ENCODE measurements around the gene PNISR.

The PNISR gene

DNA sequence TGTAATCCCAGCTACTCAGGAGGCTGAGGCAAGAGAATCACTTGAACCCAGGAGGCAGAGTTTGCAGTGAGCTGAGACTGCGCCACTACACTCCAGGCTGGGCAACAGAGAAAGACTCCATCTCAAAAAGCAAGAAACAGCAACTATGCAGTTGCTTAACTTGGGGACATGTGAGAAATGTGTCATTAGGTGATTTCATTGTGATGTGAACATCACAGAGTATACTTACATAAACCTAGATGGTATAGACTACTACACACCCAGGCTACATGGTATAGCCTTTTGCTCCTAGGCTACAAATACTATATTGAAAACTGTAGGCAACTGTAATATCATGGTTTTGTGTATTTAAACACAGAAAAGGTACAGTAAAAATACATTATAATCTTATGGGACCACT is 27.8 kb downstream of the PNISR start:
- DNase-seq: no peak

DNA sequence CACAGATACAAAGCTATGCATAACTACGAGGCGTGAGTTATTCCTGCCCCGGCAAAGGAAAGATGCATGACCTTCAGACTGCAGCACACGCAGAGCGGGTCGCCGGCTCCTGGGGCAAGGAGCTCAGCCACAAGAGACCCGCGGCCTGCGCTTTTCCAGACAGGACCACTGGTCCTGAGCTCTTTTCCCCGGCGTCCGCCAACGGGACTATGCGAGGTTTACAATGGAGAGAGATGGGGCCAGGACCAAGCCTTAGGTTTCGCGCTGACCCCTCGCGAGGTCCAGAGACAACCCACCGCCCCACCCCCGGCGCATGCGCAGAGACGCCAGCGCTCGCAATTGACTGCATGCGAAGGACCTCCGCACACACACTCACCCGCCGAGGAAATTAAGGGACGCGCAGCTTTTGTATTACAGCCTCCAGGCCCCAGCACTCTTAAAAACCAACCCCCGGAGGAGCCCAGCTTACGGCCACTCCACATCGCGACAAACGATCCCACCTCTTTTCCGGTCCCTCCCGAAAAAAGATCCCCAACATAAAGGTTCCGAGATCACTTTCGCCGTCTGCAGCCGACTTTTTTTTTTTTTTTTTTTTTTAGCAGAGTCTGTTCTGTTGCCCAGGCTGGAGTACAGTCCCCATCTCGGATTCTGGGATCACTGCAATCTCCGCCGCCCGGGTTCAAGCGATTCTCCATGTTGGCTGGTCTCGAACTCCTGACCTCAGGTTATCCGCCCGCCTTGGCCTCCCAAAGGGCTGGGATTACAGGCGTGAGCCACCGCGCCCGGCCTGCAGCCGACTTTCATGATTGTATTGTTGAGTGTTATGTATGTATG is 31.2 kb downstream of the PNISR start, which contains the start of gene COQ3:
Gene COQ3 (minus strand): TSS at position 498 of the 834 bp plus-strand sequence. CDS start 16 bp downstream, at position 482.
- DNase-seq: peak; percentile 74 to 87

DNA sequence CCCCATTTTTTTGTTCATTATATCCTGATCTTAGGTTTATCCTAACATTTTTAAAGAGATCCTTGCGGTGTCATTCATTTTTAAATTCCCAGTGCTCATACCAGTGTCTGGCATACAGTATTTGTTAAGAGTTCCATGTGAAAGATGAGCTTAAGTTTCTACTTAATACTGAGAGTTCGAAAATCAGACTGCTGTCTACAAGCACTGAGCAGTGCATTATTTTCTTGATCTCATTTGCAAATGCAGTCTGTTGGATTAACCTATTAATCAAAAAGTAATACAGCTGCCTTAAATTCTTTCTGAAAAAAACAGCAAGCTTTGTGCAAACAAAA is 31.8 kb downstream of the PNISR start:
- no peak for DNase-seq

DNA sequence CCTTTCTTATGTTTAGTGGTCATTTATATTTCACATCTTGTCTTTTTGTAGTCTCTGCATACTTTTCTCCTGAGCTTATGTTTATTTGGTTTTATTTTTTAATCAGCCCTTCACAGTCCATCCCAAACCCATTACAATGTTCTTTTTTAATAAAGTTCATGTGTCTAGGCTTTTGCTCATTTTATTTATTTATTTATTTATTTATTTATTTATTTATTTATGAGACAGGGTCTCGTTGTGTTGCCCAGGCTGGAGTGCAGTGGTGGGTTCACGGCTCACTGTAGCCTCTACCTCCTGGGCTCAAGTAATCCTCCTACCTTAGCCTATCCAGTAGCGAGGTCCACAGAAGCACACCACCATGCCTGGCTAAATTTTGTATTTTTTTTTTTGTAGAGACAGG is 34.2 kb downstream of the PNISR start:
- DNase-seq: no peak

DNA sequence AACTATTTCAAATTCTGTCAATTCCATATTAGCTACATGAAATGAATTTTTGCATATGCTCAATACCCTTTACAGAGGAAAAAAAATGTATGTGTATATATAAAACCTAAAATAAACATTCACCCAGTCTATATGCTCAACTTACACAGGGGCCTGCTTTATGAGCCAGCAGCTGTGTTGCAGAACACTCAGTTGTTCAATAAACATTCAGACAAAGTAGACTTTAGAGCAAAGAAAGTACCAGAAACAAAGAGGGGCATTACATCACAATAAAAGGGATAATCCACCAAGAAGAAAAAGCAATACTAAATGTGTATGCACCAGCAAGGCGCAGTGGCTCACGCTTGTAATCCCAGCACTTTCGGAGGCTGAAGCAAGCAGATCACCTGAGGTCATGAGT is 40.6 kb downstream of the PNISR start:
- DNase-seq: no peak

DNA sequence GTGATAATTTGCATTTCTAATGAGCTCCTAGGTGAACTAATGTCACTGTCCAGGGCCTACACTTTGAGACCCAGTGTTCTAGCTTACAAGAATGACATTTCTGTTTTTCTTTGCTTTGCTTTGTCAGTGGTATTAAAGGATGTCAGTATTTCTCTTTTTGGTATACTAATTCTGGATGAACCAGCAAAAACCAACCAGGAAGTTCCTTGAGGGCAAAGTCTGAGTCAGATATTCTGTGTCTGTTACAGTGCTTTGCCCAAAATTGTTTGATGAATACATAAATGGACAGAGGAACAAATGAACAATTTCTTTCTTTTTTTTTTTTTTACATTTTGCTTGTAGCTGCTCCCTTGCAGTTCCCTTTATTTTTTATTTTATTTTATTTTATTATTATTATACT is 46.5 kb downstream of the PNISR start:
- no peak for DNase-seq

DNA sequence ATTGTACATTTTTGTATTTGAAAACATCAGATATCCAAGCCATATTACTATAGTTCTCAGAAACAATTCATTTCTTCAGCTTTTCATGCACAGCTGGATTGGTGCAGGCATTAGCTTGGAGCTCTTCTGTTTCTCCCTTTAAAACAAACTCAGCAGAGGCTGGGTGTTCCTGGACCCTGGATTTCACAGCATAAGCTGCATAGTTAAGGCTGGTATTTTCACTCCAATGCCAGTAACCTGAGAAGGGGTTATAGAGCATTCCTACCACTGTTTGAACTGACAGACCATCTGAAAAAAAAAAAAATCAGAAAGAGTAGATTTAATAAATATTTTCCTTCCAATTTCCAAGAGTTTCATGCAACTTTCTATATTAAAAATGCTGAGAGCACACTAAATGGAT is 55.6 kb downstream of the PNISR start:
- DNase-seq: no peak

DNA sequence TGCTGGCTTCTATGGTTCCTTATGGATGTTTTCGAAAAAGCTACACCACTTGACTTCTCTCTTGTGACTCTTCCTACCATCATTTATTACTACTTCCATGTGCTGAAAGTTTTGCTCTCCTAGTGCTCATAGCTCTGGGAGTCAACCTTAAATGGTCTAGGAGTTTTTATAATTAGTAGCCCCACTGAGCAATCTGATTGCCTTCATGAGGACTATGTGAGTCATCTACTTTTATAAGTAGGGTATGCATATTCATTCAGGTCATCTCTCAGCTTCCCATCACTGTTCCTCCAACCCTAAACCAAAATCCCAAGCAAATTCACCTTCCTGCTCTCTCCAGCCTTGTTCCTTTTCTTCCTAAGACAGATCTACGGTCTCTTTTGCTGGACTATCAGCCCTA is 58.3 kb downstream of the PNISR start:
- DNase-seq: no peak

DNA sequence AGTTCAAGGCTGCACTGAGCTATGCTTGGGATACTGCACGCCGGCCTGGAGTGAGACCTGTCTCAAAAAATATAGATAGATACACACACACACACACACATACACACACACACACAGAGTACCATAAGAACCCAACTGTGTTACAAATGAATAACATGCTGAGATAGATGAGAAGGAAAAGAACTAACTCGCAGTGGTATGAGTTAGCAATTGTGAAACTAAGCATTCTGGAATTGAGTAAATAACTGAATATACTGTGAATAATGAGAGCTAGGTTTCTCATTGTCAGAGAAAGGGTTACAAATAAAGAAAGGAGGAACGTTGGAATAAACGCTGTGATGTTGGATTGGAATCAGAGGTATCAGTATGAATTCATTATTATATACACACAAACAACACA is 61.1 kb downstream of the PNISR start:
- no peak for DNase-seq

DNA sequence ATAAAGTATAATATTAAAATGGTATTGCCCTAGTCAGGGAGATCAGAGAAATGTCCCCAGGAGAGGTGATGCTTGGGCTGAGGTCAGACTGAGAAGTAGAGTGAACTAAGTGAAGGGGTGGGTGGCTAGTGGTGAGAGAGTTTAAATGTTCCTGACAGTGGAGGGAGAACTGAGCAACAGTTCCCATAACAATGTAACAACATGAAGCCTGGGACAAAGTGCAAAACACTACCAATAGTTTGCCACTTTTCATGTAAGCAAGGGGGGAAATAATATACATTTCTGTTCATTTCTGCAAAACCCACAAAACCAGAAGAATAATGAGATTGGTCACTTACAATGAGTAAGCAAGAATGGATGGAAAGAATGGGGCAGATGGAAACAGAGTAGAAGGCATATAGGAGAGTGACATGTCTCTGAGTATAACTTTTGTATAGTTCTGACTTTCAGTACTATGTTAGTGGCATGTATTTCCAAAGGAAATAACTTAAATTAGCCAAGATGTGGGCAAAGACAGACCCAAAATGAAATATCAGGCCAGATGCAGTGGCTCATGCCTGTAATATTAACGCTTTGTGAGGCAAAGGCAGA is 62.3 kb downstream of the PNISR start:
- DNase-seq: no peak

DNA sequence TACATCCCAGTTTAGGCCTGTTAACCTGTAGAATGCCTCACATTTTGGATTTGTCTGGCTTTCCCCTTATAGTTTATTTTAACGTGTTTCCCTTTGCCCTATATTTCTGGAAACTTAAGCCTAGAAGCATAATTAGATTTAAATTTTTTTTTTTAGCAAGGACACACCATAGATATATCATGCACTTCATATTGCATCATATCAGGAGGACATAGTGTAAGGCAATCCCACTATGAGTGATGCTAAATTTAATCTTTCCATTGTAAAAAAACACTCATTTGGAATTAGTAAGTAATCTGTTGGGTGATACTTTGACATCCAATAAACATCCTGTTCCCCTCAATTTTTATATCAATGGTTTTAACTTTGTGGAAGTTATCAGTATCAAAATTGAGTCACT is 65.3 kb downstream of the PNISR start:
- no peak for DNase-seq

DNA sequence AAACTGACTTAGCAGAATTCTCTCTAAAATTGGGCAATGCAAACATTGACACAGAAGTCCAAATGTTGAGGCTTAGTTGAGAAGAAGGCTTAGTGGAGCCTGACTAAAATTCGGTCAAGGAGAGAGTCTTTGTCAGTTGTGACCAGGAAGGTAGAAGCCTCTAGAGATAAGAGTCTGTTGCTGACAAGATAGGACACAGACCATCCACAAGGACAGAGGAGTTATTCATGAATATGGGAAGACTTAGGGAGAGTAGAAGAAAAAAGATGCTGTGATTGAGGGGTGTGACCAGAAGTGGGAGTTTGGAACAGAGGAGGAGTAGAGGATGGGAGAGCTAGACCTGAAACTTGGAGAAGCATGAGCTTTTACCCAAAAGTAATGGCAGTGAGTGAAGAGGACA is 68.5 kb downstream of the PNISR start:
- no peak for DNase-seq

DNA sequence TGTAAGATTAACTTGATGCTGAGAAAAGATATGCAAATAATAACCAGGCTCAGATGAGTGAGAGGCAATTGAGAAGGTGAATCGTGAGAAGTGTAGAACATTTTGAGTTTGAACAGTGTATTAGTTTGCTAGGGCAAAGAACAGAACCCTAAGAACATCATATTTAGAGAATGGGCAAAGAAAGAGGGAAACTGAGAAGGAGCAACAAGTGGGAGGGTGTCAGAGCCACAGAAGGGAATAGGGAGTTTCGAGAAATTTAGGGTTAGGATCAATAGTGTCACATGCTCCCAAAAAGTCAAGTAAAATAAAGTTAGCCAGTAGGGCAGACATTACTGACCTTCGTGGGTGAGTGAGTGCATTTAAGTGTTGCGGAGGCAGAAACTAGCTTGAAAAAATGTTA is 70.1 kb downstream of the PNISR start:
- DNase-seq: peak in 1 of 2 experiments; percentile 7

DNA sequence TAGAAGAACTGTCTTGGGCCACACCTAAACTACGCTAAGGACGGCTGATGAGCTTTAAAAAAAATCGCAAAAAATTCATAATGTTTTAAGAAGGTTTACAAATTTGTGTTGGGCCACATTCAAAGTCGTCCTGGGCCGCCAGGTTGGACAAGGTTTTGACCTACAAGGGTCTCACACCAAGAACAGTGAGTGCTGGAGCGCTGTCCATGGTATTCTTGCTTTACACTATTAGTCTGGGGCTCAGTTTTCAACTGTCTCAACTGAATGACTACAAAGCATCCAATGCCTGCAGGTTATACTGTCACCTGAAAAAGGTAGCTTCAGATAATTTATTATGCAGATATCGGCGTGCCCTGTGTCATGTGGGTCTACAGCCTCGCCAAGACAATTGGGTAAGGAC is 72.0 kb downstream of the PNISR start:
- DNase-seq: no peak

DNA sequence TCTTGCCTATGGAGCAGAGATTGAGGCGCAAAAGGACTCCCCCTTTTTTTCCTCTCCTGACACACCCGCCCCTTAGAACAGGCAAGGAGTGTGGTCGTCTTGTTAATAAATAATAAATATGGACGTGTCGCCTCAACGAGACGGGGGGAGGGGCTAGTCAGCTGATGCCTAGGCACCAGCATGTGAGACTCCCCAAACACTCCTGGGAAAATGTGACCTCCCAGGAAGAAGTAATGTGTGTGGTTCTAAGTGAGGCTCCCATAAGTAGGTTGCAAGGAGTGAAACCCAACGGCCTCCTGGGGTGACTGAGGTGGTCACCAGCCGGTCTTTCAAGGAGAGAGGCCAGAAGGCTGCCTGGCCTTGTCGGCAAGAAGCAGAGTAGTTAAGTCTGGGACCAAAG is 74.5 kb downstream of the PNISR start:
- peak; percentile 39 to 51 for DNase-seq

DNA sequence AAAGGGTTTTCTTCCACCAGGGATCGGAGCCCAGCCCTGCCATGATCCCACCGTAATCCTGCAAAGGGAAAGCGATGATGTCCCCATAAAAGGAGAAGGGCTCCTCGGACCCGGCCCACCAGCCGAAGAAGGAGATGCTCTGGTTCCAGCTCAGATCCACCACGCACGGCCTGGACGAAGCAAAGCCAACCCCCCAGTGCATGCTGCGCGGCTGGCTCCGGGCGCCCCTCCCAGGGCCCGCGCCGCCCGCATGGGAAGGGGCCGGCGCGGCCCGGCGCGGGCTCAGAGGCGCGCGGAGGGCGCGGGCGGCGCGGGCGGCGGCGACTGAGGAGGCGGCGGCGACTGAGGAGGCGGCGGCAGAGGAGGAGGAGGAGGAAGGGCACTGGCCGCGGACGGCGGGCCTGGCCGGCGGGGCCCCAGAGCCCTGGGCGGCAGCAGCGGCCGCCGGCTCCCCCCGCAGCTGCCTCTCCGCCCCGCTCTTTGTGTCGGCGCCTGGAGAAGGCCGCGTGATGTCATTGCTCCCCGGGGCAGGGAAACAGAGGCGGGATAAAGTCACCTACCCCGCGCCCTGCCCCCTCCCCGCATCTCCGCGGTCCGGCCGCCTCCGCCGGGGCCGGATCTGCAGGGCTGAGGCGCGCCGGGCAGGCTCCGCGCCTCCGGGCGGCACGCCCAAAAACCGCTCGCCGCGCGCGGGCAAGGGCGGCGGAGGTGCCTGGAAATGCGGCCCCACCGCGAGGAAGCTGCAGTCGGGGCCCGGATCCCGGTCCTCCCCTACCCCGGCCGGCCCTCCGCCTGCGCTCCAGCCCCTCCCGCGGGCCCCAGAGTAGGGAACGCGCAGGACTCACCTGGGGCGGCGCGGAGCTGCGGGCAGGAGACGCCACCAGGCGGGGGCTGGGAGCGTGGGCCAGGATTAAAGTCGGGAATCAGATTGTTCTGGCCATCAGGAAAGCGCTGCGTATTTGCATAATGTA is 75.7 kb downstream of the PNISR start, which contains the start of gene FAXC:
Gene FAXC (minus strand): TSS at position 504 of the 971 bp plus-strand sequence. CDS start 302 bp downstream, at position 202.
- peak; percentile 86 to 94 for DNase-seq

DNA sequence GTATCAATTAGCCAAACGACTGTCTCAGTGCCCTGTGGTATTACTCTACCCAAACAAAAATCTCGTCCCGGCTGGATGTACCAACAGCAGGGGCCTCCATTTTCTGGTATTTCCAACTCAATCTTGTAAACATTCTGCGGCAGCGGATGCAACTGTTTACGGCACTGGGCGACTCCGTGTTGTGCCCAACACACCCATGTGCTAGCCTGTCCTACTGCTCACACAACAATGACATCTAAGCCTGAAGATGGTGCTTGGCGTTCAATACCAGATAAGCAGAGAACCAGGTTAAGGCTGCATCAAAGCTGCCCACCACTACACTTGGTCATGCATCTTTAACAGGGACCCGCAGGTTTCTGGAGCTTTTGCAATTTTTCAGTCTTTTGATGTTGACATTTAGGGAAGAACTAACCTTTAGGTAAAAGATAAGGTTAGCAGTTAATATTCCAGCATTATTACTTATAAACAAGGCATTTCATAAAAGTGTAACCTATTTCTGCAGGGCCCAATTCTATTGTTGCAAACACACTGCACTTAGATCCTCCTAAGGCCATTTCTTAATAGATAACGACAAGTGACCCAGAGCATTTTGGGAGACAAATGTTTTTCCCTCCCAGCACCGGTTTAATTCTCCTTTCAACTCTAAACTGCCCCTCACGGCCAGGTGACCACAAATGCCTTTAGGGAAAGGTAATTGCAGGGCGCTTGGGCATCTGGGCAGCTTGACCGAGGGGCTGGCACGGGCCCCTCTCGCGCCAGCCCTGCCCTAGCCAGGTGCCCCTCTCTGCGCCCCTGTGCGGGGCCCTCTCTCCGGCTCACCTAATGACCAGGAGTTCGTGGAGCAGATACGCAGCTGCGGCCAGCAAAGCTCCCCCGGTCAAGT is 76.6 kb downstream of the PNISR start:
- DNase-seq: peak; percentile 34 to 77
